Natural killer cell (primary cell): ENCODE data around the gene KRT40. TPM values are rescaled to one million over a fixed set of nuclear protein-coding genes. Genes with fewer than 3 reads are reported as not detected.

ENCODE experiments used
- ATAC-seq, 3 donors: fragments of 150-1000 bp in 2 of 3; fragments of 200-7000 bp in 1 of 3; cut with Tn5 transposase; 1 replicate in 1 of 3; 2 replicates in 2 of 3; pipeline ENCODE4 v1.10.0; 2021; ENCODE audit warnings: mild to moderate bottlenecking in 2 of 3, moderate library complexity in 2 of 3
- DNase-seq, 2 donors: peaks; one replicate each; pipeline versions ENCODE4 v3.0.0 to v3.0.0-alpha.2; 2013 to 2021; ENCODE audit warnings: mixed read lengths in 1 of 2
- H3K27ac ChIP-seq: one replicate; pipeline ENCODE4 v1.5.1; 2013; ENCODE audit warnings: mild to moderate bottlenecking, low read length
- H3K27me3 ChIP-seq: one replicate; pipeline ENCODE4 v1.6.1; 2013; ENCODE audit warnings: low read length; ENCODE audit not compliant: control insufficient read depth, insufficient read depth
- H3K36me3 ChIP-seq: one replicate; pipeline ENCODE4 v1.6.1; 2013; ENCODE audit warnings: low read length; ENCODE audit not compliant: control insufficient read depth, insufficient read depth
- H3K4me1 ChIP-seq: one replicate; pipeline ENCODE4 v1.6.1; 2013; ENCODE audit warnings: low read length; ENCODE audit not compliant: control insufficient read depth, insufficient read depth
- H3K4me3 ChIP-seq: one replicate; pipeline ENCODE4 v1.5.1; 2013; ENCODE audit warnings: low read length
- H3K9me3 ChIP-seq: one replicate; pipeline ENCODE4 v1.6.1; 2013; ENCODE audit warnings: low read length; ENCODE audit not compliant: control insufficient read depth, insufficient read depth
- H3K27ac Mint-ChIP-seq, 2 donors: one replicate each; pipeline ENCODE4 v1.8.0; 2022; ENCODE audit warnings: mild to moderate bottlenecking in 2 of 2, mixed read lengths in 2 of 2, moderate library complexity in 1 of 2
- H3K27me3 Mint-ChIP-seq, 2 donors: one replicate each; pipeline ENCODE4 v1.8.0; 2022; ENCODE audit warnings: low read depth in 2 of 2, mixed read lengths in 2 of 2
- H3K36me3 Mint-ChIP-seq: one replicate; pipeline ENCODE4 v1.8.0; 2022; ENCODE audit warnings: mixed read lengths
- H3K4me1 Mint-ChIP-seq, 2 donors: one replicate each; pipeline ENCODE4 v1.8.0; 2022; ENCODE audit warnings: mixed read lengths in 2 of 2
- H3K4me3 Mint-ChIP-seq: one replicate; pipeline ENCODE4 v1.8.0; 2022; ENCODE audit warnings: mild to moderate bottlenecking, moderate library complexity, mixed read lengths
- H3K9me3 Mint-ChIP-seq, 2 donors: one replicate each; pipeline ENCODE4 v1.8.0; 2022; ENCODE audit warnings: mixed read lengths in 2 of 2
- CTCF ChIP-seq: fragments of 200-600 bp; IDR thresholded peaks from one replicate; pipeline ENCODE4 v1.8.0; 2022; ENCODE audit warnings: antibody characterized with exemption
- WGBS: methylation state at CpG from one replicate; pipeline ENCODE4 v1.1.7; 2013; ENCODE audit warnings: missing lambda C conversion rate; ENCODE audit not compliant: insufficient coverage; 5-methylcytosine and 5-hydroxymethylcytosine counted together
- intact Hi-C: fragments of 100-400 bp; cut with micrococcal nuclease; formaldehyde crosslinking; loops from one replicate; pipeline ENCODE4 v1.14.2; 2022
- total RNA-seq, 4 donors: library from RNA; stranded (reverse); fragments of 120-200 nt in 1 of 4; gene quantifications; one replicate each; pipeline versions ENCODE4 v1.2.3 to v1.2.4, GENCODE V29; 2013 to 2022

Gene KRT40
- total RNA-seq, 3 donors from 2014 or later (not counting 1 experiment from before 2014, with no cell fraction given) = not detected

GRCh38 chr17:40958086-40958953 lies 25.8 kb downstream of the KRT40 start:
- ATAC-seq = no peak
- Mint-ChIP-seq H3K27me3 (peaks cover 17 to 47% of the 10 kb centered on the region in 2 donors), H3K36me3 (no peaks in the 10 kb centered on the region), H3K27ac (no peak overlapping the region), H3K4me3 (no peak overlapping the region), H3K4me1 (no peaks in the 10 kb centered on the region), H3K9me3 (no peaks in the 10 kb centered on the region)
- Histone ChIP-seq H3K4me3 (no peak overlapping the region), H3K27me3 (no peaks in the 10 kb centered on the region), H3K36me3 (no peaks in the 10 kb centered on the region), H3K4me1 (no peaks in the 10 kb centered on the region), H3K27ac (no peak overlapping the region), H3K9me3 (no peaks in the 10 kb centered on the region)
- 89% methylated on average over 11 of the region's 12 CpGs for WGBS
- DNase-seq = no peak
- no peak for TF ChIP-seq CTCF
- intact Hi-C loops = no loop called here

- no peak for TF ChIP-seq CTCF
- ATAC-seq (no peak), DNase-seq (no peak)
- Histone ChIP-seq H3K4me1 (no peaks in the 10 kb centered on the region), H3K9me3 (no peaks in the 10 kb centered on the region), H3K27ac (no peak overlapping the region), H3K27me3 (no peaks in the 10 kb centered on the region), H3K4me3 (no peak overlapping the region), H3K36me3 (no peaks in the 10 kb centered on the region)
- no peaks in the 10 kb centered on the region for H3K4me1 Mint-ChIP-seq
- no peaks in the 10 kb centered on the region for H3K36me3 Mint-ChIP-seq
- intact Hi-C loops = no loop called here
- H3K27me3 Mint-ChIP-seq = peaks cover 21 to 48% of the 10 kb centered on the region in 2 donors
- no peak overlapping the region for H3K4me3 Mint-ChIP-seq
- H3K9me3 Mint-ChIP-seq = no peaks in the 10 kb centered on the region
- 88% methylated on average over 7 of the region's 8 CpGs for WGBS
- H3K27ac Mint-ChIP-seq = no peak overlapping the region
Observed at GRCh38 chr17:40956401-40957254, 27.5 kb downstream of the KRT40 start.

GRCh38 chr17:40953881-40954280 lies 30.2 kb downstream of the KRT40 start:
- H3K27ac Mint-ChIP-seq = no peak overlapping the region
- H3K4me3 Mint-ChIP-seq = no peak overlapping the region
- Histone ChIP-seq H3K4me1 (no peaks in the 10 kb centered on the region), H3K27me3 (no peaks in the 10 kb centered on the region), H3K9me3 (no peaks in the 10 kb centered on the region), H3K36me3 (no peaks in the 10 kb centered on the region), H3K27ac (no peak overlapping the region), H3K4me3 (no peak overlapping the region)
- no peaks in the 10 kb centered on the region for H3K36me3 Mint-ChIP-seq
- peaks cover 28 to 54% of the 10 kb centered on the region in 2 donors for H3K27me3 Mint-ChIP-seq
- ATAC-seq = no peak
- intact Hi-C loops = no loop called here
- no peak for DNase-seq
- 93% methylated on average over 2 of the region's 2 CpGs for whole genome bisulfite sequencing
- no peaks in the 10 kb centered on the region for H3K4me1 Mint-ChIP-seq
- no peaks in the 10 kb centered on the region for H3K9me3 Mint-ChIP-seq
- no peak for TF ChIP-seq CTCF
